Activated naive CD8-positive, alpha-beta T cell treated with anti-CD3 and anti-CD28 coated beads, Interleukin-2, amount 50 U/mL, for 24 hours (primary cell): ENCODE results near the gene H19.

ENCODE experiments used
- ATAC-seq: fragments of 150-1000 bp; cut with Tn5 transposase; one replicate; pipeline ENCODE4 v1.10.0; 2021
- DNase-seq: peaks from one replicate; pipeline ENCODE4 v3.0.0; 2021
- H3K27ac Mint-ChIP-seq: one replicate; pipeline ENCODE4 v1.8.0; 2021; ENCODE audit warnings: mild to moderate bottlenecking, mixed read lengths
- H3K27me3 Mint-ChIP-seq: one replicate; pipeline ENCODE4 v1.8.0; 2021; ENCODE audit warnings: mixed read lengths
- H3K36me3 Mint-ChIP-seq: one replicate; pipeline ENCODE4 v1.8.0; 2021; ENCODE audit warnings: low read depth, mixed read lengths
- H3K4me1 Mint-ChIP-seq: one replicate; pipeline ENCODE4 v1.8.0; 2021; ENCODE audit warnings: mixed read lengths
- H3K4me3 Mint-ChIP-seq: one replicate; pipeline ENCODE4 v1.8.0; 2021; ENCODE audit warnings: mild to moderate bottlenecking, moderate library complexity, mixed read lengths
- H3K9me3 Mint-ChIP-seq: one replicate; pipeline ENCODE4 v1.8.0; 2021; ENCODE audit warnings: mixed read lengths

H19 gene

GRCh38 chr11:1968454-1969002 lies 29.1 kb downstream of the H19 start:
- Mint-ChIP-seq H3K27ac (no peak overlapping the region), H3K27me3 (no peaks in the 10 kb centered on the region), H3K4me1 (no peaks in the 10 kb centered on the region), H3K4me3 (no peak overlapping the region), H3K36me3 (no peaks in the 10 kb centered on the region), H3K9me3 (no peaks in the 10 kb centered on the region)
- ATAC-seq (no peak), DNase-seq (no peak)

- Mint-ChIP-seq H3K4me3 (no peak overlapping the region), H3K27me3 (no peaks in the 10 kb centered on the region), H3K36me3 (no peaks in the 10 kb centered on the region), H3K4me1 (no peaks in the 10 kb centered on the region), H3K27ac (no peak overlapping the region), H3K9me3 (no peaks in the 10 kb centered on the region)
- DNase-seq (no peak), ATAC-seq (no peak)
Measured at GRCh38 chr11:1967641-1968225, 29.9 kb downstream of the H19 start.

GRCh38 chr11:1966531-1966930 lies 31.1 kb downstream of the H19 start:
- ATAC-seq: no peak
- H3K27ac Mint-ChIP-seq: no peak overlapping the region

GRCh38 chr11:1964955-1965354 lies 32.7 kb downstream of the H19 start:
- DNase-seq (no peak), ATAC-seq (no peak)
- Mint-ChIP-seq H3K4me3 (no peak overlapping the region), H3K27ac (no peak overlapping the region), H3K36me3 (no peaks in the 10 kb centered on the region), H3K27me3 (no peaks in the 10 kb centered on the region), H3K4me1 (no peaks in the 10 kb centered on the region), H3K9me3 (no peaks in the 10 kb centered on the region)

More at GRCh38 chr11:1966531-1966930, 31.1 kb downstream of the H19 start:
- H3K27me3 Mint-ChIP-seq: no peaks in the 10 kb centered on the region
- H3K4me1 Mint-ChIP-seq: no peaks in the 10 kb centered on the region
- no peak overlapping the region for H3K4me3 Mint-ChIP-seq
- no peaks in the 10 kb centered on the region for H3K36me3 Mint-ChIP-seq
- H3K9me3 Mint-ChIP-seq: no peaks in the 10 kb centered on the region
- no peak for DNase-seq

GRCh38 chr11:1964348-1964747 lies 33.3 kb downstream of the H19 start:
- H3K36me3 Mint-ChIP-seq: no peaks in the 10 kb centered on the region
- ATAC-seq: no peak
- H3K4me3 Mint-ChIP-seq: no peak overlapping the region
- no peaks in the 10 kb centered on the region for H3K27me3 Mint-ChIP-seq
- H3K27ac Mint-ChIP-seq: no peak overlapping the region
- DNase-seq: no peak
- no peaks in the 10 kb centered on the region for H3K4me1 Mint-ChIP-seq
- no peaks in the 10 kb centered on the region for H3K9me3 Mint-ChIP-seq

- no peak overlapping the region for H3K4me3 Mint-ChIP-seq
- H3K27me3 Mint-ChIP-seq: no peaks in the 10 kb centered on the region
- no peaks in the 10 kb centered on the region for H3K9me3 Mint-ChIP-seq
- H3K27ac Mint-ChIP-seq: no peak overlapping the region
- H3K36me3 Mint-ChIP-seq: no peaks in the 10 kb centered on the region
- no peak for ATAC-seq
- no peak for DNase-seq
- H3K4me1 Mint-ChIP-seq: no peaks in the 10 kb centered on the region
Measured at GRCh38 chr11:1963864-1964263, 33.8 kb downstream of the H19 start.

GRCh38 chr11:1959786-1960185 lies 37.9 kb downstream of the H19 start:
- no peak overlapping the region for H3K27ac Mint-ChIP-seq
- DNase-seq: no peak
- no peaks in the 10 kb centered on the region for H3K4me1 Mint-ChIP-seq
- no peak for ATAC-seq
- H3K27me3 Mint-ChIP-seq: no peaks in the 10 kb centered on the region
- H3K9me3 Mint-ChIP-seq: no peaks in the 10 kb centered on the region
- no peak overlapping the region for H3K4me3 Mint-ChIP-seq
- H3K36me3 Mint-ChIP-seq: no peaks in the 10 kb centered on the region

- Mint-ChIP-seq H3K9me3 (no peaks in the 10 kb centered on the region), H3K27ac (no peak overlapping the region), H3K36me3 (no peaks in the 10 kb centered on the region), H3K4me3 (no peak overlapping the region), H3K4me1 (no peaks in the 10 kb centered on the region), H3K27me3 (no peaks in the 10 kb centered on the region)
- DNase-seq (no peak), ATAC-seq (no peak)
Measured at GRCh38 chr11:1958367-1958766, 39.3 kb downstream of the H19 start.

- peak; percentile 54 for ATAC-seq
- Mint-ChIP-seq H3K4me3 (no peak overlapping the region), H3K4me1 (no peaks in the 10 kb centered on the region), H3K9me3 (no peaks in the 10 kb centered on the region), H3K27me3 (no peaks in the 10 kb centered on the region), H3K27ac (no peak overlapping the region), H3K36me3 (no peaks in the 10 kb centered on the region)
- no peak for DNase-seq
Measured at GRCh38 chr11:1953489-1954266, 44.0 kb downstream of the H19 start.

- H3K27ac Mint-ChIP-seq: no peak overlapping the region
- DNase-seq (no peak), ATAC-seq (no peak)
- no peak overlapping the region for H3K4me3 Mint-ChIP-seq
- no peaks in the 10 kb centered on the region for H3K4me1 Mint-ChIP-seq
- no peaks in the 10 kb centered on the region for H3K9me3 Mint-ChIP-seq
- H3K27me3 Mint-ChIP-seq: no peaks in the 10 kb centered on the region
- H3K36me3 Mint-ChIP-seq: no peaks in the 10 kb centered on the region
Measured at GRCh38 chr11:1952806-1953482, 44.7 kb downstream of the H19 start.

- H3K27me3 Mint-ChIP-seq: no peaks in the 10 kb centered on the region
- H3K9me3 Mint-ChIP-seq: no peaks in the 10 kb centered on the region
- H3K27ac Mint-ChIP-seq: no peak overlapping the region
- DNase-seq: no peak
- H3K36me3 Mint-ChIP-seq: no peaks in the 10 kb centered on the region
- ATAC-seq: no peak
- no peaks in the 10 kb centered on the region for H3K4me1 Mint-ChIP-seq
- H3K4me3 Mint-ChIP-seq: no peak overlapping the region
Measured at GRCh38 chr11:1949922-1950321, 47.7 kb downstream of the H19 start.

- H3K4me1 Mint-ChIP-seq: no peaks in the 10 kb centered on the region
- H3K27ac Mint-ChIP-seq: no peak overlapping the region
- no peaks in the 10 kb centered on the region for H3K9me3 Mint-ChIP-seq
- no peaks in the 10 kb centered on the region for H3K36me3 Mint-ChIP-seq
- H3K27me3 Mint-ChIP-seq: no peaks in the 10 kb centered on the region
- no peak overlapping the region for H3K4me3 Mint-ChIP-seq
- ATAC-seq: no peak
- no peak for DNase-seq
Measured at GRCh38 chr11:1949302-1949701, 48.3 kb downstream of the H19 start.

- Mint-ChIP-seq H3K36me3 (no peaks in the 10 kb centered on the region), H3K27me3 (no peaks in the 10 kb centered on the region), H3K9me3 (no peaks in the 10 kb centered on the region), H3K27ac (no peak overlapping the region), H3K4me1 (no peaks in the 10 kb centered on the region), H3K4me3 (no peak overlapping the region)
- DNase-seq: no peak
- no peak for ATAC-seq
Measured at GRCh38 chr11:1948389-1948788, 49.3 kb downstream of the H19 start.

GRCh38 chr11:1947592-1948237 lies 49.9 kb downstream of the H19 start:
- ATAC-seq (peak; percentile 35), DNase-seq (no peak)
- no peak overlapping the region for H3K27ac Mint-ChIP-seq
- H3K4me3 Mint-ChIP-seq: no peak overlapping the region
- H3K4me1 Mint-ChIP-seq: no peaks in the 10 kb centered on the region
- no peaks in the 10 kb centered on the region for H3K36me3 Mint-ChIP-seq
- no peaks in the 10 kb centered on the region for H3K9me3 Mint-ChIP-seq
- H3K27me3 Mint-ChIP-seq: no peaks in the 10 kb centered on the region
